UCSD-AML1 (cell line): Measurements from ENCODE around the gene LITAF.

ENCODE experiments used
- DNase-seq: peaks from one replicate; lab custom pipeline; 2025; ENCODE audit not compliant: unreplicated experiment; lab: John Stamatoyannopoulos, UW

The LITAF gene

DNA sequence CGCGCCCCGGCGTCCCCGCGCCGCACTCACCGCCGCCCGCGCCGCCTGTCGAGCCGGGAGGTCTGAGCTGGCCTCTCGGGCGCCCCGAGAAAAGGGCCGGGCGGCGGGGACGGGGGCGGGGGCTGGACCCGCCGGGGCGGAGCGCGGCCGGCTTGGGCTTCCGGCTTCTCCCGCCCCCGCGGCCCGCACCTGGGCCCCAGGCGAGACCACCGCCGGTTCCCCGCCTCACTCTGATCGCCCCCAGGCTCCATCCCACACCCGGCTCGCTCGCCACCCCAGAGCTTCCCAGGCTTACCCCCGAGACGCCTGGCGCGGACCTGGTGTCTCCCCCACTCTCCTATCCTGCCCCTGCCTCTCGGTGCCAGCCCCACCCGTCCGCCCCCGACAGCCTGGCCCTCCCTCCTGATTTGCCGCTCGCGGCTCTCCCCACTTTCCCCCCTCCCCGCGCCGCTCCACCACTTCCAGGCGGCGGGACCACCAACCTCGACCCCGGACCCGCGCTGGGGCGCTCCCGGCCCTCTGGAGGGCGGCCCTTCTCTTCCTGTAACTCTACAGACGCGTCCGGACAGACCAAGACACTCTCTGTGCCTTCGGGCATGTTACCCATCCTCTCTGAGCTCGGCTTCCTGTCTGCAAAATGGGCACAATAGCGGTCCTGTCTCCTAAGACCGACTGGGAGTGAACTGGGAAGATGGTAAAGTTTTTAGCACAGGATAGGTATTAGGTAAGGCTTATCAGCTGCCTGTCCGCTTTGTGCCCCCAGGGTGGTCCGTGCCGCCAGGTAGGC is at the start of gene LITAF:
TSS of gene LITAF (minus strand) at position 64 of the 787 bp plus-strand sequence. CDS start 30,189 bp downstream, outside the sequence.
- peak; percentile 66 for DNase-seq

DNA sequence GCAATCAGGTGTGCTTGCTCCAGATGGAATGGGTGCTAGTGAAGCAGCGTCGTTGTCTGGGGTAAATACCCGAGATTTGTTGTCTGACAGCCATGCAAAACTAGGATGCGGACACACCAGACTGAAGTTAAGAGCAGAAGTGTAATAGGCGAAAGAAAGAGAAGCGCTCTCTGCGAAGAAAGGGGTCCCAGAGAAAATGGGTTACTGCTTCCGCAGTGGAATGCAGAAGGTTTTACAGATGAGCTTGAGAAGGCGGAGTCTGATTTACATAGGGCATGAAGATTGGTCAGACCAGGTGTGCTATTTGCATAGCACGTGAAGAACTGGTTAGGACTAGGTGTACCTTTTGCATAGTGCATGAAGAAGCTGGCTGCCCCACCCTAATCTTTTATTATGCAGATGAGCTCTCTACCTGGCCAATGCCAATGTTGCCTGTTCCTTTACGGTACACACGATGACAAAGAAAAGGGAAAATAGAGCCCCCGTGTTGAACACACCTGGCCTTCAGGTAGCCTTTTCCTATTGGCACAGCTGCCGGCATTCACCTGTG is 49.5 kb upstream of the LITAF start:
- no peak for DNase-seq

DNA sequence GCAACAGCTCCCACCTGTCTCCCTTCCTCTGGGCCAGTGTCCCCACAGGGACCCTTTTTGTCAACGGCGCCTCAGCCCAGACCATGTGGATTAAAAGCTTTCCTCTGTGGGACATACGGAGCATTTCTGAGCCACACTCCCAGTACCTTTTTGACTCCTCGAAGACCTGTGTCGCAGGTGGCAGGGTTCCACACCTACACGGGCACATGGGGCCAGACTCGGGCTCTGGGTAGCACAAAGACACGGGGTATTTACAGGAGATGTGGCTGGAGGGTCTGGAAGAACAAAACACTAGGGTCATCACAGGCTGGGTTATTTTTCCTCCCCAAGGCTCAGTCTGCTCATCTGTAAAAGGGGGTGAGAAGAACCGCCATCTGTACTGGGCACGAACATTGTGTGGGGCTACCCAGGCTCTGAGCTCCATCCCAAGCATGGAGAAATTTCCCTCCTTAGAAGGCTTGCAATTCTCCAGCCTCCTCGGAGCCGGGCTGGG is 49.0 kb upstream of the LITAF start:
- no peak for DNase-seq

DNA sequence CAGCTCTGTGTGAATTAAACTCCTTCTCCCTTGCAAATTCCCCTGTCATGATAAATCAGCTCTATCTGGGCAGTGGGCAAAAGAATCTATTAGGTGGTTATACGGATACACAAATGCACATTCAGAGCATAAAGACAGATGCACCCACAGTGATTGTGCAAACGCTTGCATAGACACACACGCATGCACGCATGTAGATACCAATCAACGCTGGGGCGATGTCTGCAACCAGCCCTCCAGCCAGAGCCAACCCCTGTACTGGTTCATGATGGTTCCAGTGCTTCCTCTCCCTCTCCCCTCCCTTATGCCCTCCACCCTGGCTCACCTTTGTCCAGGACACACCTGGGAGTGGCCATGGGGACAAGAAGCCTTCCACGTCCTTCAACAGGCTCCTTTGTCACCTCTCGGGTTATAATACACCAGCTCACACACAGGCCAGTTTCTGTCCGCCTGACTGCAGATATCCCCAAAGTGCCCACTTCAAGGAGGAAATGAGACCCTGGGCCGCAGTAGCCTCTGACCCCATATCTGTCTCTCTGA is 48.5 kb upstream of the LITAF start:
- DNase-seq, result no peak

DNA sequence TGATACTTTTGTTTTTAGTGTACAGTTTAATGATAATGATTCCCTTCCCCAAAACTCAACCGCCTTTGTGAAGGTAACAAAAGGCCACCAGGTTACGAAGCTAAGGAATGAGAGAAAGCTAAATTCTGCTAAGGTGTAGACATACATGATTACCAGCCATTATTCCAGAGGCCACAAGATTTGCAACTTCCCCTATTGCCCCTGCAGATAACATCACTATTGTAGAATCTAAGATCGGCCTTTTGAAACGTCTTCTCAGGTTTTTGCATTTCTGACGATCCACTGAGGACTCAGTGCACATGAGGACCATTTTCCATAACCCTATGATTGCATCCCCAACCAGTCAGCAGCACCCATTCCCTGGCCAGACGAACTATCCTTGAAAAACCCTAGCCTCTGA is 47.6 kb upstream of the LITAF start:
- DNase-seq, result no peak

DNA sequence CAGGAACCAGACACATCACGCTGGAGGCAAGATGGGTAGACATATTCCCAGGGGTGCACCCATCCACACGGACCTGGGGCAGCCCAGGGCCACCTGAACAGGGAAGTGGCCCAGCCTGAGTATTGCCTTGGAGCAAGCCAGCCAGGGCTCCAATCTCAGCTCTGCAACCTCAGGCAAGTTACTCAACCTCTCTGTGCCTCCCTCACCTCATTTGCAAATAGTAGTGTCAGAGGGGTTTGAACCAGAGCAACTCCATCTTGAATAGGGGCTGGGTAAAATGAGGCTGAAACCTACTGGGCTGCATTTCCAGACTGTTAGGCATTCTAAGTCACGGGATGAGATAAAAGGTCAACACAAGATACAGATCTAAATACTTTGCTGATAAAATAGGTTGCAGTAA is 46.4 kb upstream of the LITAF start:
- DNase-seq, result no peak

DNA sequence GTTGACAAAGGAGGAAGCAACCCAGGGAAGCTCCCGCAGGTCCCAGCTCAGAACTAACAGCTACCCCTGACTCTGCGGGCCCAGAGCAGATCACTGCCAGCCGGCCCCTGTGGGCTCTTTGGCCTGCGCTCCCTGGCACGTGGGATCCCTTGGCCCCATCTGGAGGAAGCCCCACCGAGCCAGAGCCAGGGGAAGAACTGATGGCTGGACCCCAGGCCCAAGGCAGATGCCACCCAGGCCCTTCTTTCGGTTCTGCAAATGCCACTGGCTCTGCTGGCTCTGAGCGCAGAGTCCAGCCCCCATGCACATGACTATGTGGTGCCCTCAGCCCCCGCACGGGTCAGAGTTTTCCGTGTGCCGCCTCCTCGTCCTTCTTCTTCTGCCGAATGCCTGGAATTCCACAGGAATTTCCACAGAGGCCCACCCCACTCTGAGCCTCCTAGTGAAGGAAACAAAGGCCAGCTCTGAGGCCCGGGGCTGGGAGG is 45.8 kb upstream of the LITAF start:
- no peak for DNase-seq

DNA sequence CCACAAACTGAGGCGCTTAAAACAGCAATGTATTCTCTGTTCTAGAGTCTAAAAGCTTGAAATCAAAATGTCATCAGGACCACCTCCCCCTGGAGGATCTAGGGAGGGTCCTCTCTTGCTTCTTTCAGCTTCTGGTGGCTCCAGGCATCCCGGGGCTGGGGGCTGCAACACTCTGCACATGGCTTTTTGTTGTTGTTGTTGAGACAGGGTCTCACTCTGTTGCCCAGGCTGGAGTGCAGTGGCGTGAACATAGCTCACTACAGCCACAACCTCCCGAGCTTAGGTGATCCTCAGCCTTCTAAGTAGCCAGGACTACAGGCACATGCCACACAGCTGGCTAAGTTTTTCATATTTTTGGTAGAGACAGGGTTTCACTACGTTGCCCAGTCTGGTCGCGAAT is 44.5 kb upstream of the LITAF start:
- DNase-seq, result no peak

DNA sequence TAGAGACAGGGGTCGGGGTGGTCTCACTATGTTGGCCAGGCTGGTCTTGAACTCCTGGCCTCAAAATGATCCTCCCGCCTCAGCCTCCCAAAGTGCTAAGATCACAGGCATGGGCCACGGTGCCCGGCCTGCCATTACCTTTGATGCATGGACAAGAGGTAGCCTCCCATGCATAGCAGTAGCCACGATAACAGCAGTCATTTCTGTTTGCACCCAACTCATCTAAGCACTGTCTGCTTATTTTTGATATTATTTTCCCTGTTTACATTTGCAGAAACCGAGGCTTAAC is 44.0 kb upstream of the LITAF start:
- DNase-seq, result no peak

DNA sequence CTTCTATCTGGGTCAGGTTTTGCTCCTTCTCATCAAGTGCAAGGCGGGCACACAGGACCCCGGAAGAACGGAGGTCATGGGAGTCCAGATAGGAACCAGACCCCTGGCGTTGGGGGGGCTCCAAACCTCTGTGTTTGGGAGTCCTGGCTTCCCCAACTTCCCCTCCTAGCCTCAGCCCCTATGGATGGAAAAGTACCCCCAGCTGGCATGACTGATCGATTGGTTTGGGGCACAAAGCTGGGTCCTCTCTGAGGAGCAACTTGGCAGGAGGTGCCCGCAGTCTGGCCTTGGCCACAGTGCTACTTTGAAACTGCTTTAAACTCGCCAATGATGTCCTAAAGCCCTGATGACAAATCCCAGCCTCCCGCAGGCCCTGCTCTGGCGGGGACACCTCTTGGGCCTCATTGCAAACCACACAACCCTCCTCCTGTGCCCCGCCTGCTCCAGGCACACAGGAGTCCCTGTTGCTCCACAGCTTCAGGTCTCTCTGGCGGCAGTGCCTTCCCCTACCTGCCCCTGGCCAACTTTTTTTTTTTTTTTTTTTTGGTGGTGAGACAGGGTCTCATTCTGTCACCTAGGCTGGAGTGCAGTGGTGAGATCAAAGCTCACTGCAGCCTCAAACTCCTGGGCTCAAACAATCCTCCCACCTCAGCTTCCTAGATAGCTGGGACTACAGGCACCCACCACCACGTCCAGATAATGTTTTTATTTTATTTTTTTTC is 43.5 kb upstream of the LITAF start:
- no peak for DNase-seq

DNA sequence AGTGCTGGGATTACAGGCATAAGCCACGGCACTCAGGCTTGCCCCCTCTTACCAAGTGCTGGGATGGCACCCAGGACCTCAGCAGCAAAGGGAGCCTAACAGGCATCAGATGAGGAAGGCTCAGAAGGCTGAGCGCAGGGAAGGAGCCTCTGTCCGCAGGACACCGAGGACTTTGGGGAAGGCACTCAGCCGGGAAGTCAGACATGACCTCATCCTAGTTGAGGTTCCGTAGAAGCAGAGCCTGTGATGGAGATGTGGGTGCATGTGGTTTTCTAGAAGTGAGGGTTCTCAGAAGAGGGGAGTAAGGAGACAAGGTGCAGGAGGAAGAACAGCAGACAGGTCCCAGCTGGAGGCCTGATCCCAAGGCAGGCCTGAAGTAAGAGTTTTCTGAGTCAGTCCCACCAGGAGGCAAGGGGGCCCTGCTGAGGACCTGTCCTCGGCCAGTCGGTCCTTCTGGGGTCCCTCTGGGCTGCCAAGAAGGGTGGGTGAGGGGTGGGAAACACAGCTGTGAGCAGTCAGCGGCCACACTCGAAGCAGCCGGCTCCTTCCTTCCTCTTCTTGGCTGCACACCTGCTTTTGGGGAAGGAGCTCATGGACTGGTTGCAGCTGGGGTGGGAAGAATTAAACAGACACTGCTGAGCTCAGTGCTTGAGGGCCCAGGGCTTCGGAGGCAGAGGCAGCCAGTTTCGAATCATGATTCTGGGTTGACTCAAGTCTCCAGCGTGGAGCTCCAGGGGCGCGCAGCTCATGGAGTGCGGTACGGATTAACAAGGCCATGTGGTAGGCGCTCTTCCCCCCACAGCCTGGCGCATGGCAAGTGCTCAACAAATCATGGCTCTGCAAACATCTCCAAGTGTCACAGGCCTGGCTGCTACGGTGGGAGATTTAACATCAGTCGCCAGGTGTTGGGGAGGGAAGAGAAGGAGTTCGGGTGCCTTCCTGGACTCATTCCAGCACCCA is 42.6 kb upstream of the LITAF start:
- peak; percentile 48 for DNase-seq

DNA sequence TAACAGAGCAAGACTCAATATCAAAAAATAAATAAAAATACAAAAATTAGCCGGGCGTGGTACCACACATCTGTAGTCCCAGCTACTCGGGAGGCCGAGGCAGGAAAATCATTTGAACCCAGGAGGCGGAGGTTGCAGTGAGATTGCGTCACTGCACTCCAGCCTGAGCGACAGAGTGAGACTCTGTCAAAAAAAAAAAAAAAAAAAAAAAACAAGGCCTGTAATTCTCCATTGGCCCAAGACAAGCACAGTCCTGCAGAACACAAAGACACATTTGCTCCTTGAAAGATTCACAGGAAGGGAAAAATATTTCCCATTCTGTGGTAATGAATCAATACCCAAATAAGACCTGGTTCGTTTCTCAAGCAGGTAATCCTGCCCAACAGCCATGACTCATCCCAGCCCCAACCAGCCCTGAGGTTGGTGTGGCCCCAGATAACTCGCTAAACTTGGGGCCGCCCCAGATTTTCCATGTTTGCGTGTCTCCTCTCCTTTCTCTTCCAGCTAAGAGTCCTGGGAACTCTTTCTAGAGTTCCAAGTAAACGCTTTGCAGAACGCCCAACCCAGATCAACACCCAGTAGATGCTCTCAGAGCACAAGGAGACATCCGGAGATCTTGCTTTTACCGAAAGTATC is 41.2 kb upstream of the LITAF start:
- DNase-seq, result no peak

DNA sequence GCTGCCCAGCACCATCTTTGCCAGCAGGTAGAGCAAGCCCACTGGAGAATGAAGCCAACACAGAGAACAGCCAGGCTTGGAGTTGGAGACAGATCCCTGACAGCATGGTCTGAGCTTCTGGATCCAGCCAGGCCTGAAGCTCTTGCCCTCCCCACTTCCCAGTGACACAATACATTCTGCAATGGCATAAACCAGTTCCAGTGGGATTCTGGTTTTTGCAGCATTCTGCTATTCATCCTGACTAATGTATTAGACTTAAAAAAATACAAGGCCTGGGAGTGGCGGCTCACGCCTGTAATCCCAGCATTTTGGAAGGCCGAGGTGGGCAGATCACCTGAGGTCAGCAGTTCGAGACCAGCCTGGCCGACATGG is 40.6 kb upstream of the LITAF start:
- no peak for DNase-seq

DNA sequence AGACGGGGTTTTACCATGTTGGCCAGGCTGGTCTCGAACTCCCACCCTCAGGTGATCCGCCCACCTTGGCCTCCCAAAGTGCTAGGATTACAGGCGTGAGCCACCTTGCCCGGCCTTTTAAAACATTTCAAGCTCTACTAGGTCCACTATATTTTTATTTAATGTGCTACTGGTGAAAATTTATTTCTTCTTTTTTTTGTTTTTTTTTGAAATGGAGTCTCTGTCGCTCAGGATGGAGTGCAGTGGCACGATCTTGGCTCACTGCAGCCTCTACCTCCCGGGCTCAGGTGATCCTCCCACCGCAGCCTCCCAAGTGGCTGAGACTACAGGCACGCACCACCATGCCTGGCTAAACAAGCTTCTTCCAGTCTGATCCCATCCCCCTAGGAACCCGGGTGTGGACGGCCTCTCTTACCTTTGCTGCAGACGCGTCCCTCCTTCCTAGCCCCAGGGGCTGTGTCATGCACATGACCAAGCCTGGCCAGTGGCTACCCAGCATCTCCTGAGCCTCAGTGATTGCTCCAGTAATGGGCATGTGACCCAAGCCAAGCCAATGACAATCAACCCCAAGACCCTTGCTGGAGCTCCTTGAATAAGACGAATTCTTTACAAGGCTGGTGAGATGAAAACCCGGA is 40.1 kb upstream of the LITAF start:
- DNase-seq, result no peak

DNA sequence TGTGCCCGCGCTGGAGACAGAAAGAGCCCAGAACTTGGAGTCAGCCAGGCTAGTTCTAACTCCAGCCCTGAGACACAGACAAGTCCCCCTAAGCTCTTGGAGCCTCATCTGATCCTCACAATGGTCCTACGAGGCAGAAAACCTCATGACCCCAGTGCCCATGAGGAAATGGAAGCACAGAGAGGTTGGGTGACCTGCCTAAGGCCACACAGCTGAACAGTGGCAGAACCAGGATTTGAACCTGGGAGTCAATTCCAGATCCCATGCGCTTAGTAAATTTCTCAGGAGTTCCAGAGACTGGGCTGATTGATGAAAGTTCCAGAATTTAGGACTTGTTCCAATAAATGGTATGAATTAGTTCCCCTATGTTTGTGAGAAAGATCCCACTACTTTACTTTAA is 39.0 kb upstream of the LITAF start:
- DNase-seq, result no peak

DNA sequence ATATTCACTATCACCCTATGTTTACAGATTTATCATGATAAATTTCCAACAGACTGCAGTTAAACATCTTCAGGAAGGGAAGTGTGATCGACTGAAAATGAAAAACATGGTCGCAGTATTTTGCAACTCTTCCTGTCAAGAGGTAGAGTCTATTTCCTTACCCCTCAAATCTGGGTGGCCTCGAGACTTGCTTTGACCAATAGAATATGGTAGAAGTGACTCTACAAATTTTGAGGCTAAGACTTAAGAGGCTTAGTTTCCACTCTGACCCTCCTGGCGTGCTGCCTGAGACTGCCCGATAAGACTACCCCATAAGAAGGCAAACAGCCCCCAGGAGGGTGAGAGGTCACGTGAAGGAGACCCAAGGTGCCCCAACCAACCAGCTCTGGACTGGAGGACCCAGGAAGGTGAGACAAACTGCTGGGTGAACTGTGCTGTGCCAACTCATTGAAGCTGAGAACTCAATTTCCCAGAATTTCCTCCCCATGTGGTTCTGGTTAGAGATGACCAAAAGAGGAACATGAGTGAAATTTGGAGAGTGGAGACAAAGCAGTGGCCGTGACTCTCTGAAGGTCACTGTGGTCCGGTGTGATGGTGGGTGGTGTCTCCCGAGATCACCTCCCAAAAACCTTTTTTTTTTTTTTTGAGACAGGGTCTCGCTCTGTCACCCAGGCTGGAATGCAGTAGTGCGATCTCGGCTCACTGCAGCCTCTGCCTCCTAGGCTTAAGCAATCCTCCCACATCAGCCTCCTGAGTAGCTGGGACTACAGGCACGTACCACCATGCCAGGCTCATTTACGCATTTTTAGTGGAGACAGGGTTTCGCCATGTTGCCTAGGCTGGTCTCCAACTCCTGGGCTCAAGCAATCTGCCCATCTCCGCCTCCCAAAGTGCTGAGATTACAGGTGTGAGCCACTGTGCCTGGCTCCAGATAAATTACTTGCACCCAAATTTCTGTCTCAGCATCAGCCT is 38.2 kb upstream of the LITAF start:
- peak; percentile 36 for DNase-seq

DNA sequence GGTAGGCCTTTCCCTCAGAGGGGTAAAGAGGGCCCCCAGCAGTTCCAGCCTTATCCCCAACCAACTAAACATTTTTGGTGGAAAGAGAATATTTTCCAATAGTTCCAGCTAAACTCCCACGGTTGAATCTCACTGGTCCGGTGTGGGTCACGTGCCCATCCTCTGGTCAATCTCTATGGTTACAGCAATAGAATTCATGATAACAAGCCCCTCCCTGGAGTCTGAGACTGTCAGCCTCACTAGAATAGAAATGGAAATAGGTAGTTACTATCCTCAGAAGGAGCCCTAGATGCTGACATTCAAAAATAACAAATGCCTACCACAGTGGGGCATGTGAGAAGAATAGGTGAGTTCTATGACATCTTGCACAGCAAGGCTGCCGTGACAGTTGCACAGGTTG is 37.5 kb upstream of the LITAF start:
- no peak for DNase-seq

DNA sequence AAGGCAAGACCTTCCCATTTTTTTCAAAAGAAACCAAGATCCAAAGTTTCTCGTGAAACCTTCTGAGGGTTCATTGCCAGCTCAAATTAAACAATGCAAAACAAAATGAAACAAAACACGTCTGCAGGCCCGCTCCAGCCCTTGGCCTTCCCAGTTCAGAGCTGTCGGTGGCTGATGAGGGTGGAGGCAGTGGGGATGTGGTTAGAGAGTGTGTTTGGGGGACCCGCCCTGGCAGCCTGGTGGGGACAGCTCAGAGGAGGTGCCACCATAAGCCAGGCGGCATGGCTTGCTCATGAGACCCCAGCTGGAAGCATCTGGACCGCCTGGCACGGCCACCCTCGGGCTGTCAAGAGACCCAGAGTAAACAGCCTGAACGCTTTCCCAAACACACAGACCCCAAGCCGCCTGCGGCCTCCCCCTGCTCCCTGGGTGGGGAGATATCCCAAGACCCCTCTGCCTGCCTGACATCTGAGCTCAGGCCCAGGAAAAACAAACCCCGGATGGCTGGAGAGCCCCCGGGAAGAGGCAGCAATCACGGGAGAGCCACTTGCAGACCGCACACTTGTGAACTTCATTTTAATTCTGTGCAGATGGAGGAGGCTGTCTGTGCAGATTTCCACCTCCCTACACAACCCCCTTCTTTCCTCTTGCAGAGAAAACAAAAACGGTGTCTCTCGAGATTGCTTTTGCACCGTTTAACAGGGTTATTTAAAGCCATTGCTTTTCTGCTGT is 35.4 kb upstream of the LITAF start:
- no peak for DNase-seq
